KBM-7 (cell line): ENCODE data around the gene CRADD.
"Not testable (repeated sequence)": the region's sequence is repeated elsewhere in the genome, so short reads cannot be mapped to it uniquely, and the experiment has no call there.

Experiments
- DNase-seq: peaks from one replicate; pipeline ENCODE4 v3.0.0-alpha.2; 2015
- in situ Hi-C: fragments of 300-500 bp; cut with MboI; formaldehyde crosslinking; loops from 2 replicates; pipeline ENCODE4 v1.14.3; 2020; ENCODE audit warnings: low sequenced_read_pairs, low pct_unique_long_range_greater_than_20kb, mixed read lengths

The CRADD gene

GRCh38 chr12:93926237-93926636 is 249.1 kb downstream of the CRADD start:
- in situ Hi-C loops, result no loop called here
- DNase-seq, result no peak

- DNase-seq, in situ Hi-C loops: not testable (repeated sequence)
Observed at GRCh38 chr12:93929081-93929480, 251.9 kb downstream of the CRADD start.

- DNase-seq, result no peak
- in situ Hi-C loops, result no loop called here
Observed at GRCh38 chr12:93937812-93938211, 260.6 kb downstream of the CRADD start.

- DNase-seq, result no peak
Observed at GRCh38 chr12:93938317-93938716, 261.1 kb downstream of the CRADD start.

GRCh38 chr12:93938931-93939330 is 261.8 kb downstream of the CRADD start:
- DNase-seq, result no peak
- in situ Hi-C loops, result no loop called here

More at GRCh38 chr12:93938317-93938716, 261.1 kb downstream of the CRADD start:
- in situ Hi-C loops, result no loop called here

GRCh38 chr12:93939641-93940325 is 262.6 kb downstream of the CRADD start:
- DNase-seq, result no peak
- in situ Hi-C loops, result no loop called here

- no peak for DNase-seq
- in situ Hi-C loops, result no loop called here
Observed at GRCh38 chr12:93943780-93944179, 266.6 kb downstream of the CRADD start.

- DNase-seq, result no peak
- in situ Hi-C loops, result no loop called here
Observed at GRCh38 chr12:93944201-93944600, 267.0 kb downstream of the CRADD start.
